Muscle layer of colon (tissue), 2 donors: ENCODE data around the gene TIPIN.
"Not testable (repeated sequence)": the region's sequence is repeated elsewhere in the genome, so short reads cannot be mapped to it uniquely, and the experiment has no call there.

Source experiments
- H3K27ac ChIP-seq: one replicate; pipeline ENCODE4 v1.7.0; 2013; ENCODE audit warnings: low read depth, mild to moderate bottlenecking, low read length, moderate library complexity
- H3K27me3 ChIP-seq, 2 donors: one replicate each; pipeline ENCODE4 v1.7.0; 2013; ENCODE audit warnings: low read length in 2 of 2, mild to moderate bottlenecking in 2 of 2; ENCODE audit not compliant: insufficient read depth in 2 of 2, control insufficient read depth in 1 of 2
- H3K36me3 ChIP-seq: one replicate; pipeline ENCODE4 v1.7.0; 2013; ENCODE audit warnings: mild to moderate bottlenecking, low read length; ENCODE audit not compliant: insufficient read depth
- H3K4me1 ChIP-seq: one replicate; pipeline ENCODE4 v1.7.0; 2013; ENCODE audit warnings: mild to moderate bottlenecking, low read length; ENCODE audit not compliant: insufficient read depth
- H3K4me3 ChIP-seq, 2 donors: one replicate each; pipeline ENCODE4 v1.7.0; 2013; ENCODE audit warnings: low read length in 2 of 2, low read depth in 1 of 2, mild to moderate bottlenecking in 1 of 2, moderate library complexity in 1 of 2
- H3K9ac ChIP-seq: one replicate; pipeline ENCODE4 v1.7.0; 2013; ENCODE audit warnings: low read length
- H3K9me3 ChIP-seq: one replicate; pipeline ENCODE4 v1.7.0; 2013; ENCODE audit warnings: mild to moderate bottlenecking, low read length
- donor health status: abdominal sarcoma.
- donor health status: Adenocarcinoma of cecum.

TIPIN gene

GRCh38 chr15:66394472-66394871, 38.0 kb upstream of the TIPIN start:
- no peak overlapping the region for H3K9ac ChIP-seq
- no peaks in the 10 kb centered on the region for H3K4me1 ChIP-seq

GRCh38 chr15:66393037-66393436, 36.6 kb upstream of the TIPIN start:
- not testable (repeated sequence) for H3K36me3 ChIP-seq, H3K4me3 ChIP-seq, H3K27ac ChIP-seq, H3K4me1 ChIP-seq, H3K9me3 ChIP-seq, H3K27me3 ChIP-seq, H3K9ac ChIP-seq

More at GRCh38 chr15:66394472-66394871, 38.0 kb upstream of the TIPIN start:
- H3K9me3 ChIP-seq = no peaks in the 10 kb centered on the region
- H3K27me3 ChIP-seq = no peaks in the 10 kb centered on the region
- peaks cover 4% of the 10 kb centered on the region for H3K36me3 ChIP-seq
- H3K4me3 ChIP-seq = no peak overlapping the region
- H3K27ac ChIP-seq = no peak overlapping the region

- Histone ChIP-seq H3K36me3 (peaks cover 4% of the 10 kb centered on the region), H3K27ac (no peak overlapping the region), H3K4me3 (no peak overlapping the region), H3K9ac (no peak overlapping the region), H3K27me3 (no peaks in the 10 kb centered on the region), H3K4me1 (peaks cover 10% of the 10 kb centered on the region), H3K9me3 (no peaks in the 10 kb centered on the region)
Observed at GRCh38 chr15:66390678-66391077, 34.2 kb upstream of the TIPIN start.

- peaks cover 4% of the 10 kb centered on the region for H3K36me3 ChIP-seq
- no peaks in the 10 kb centered on the region for H3K27me3 ChIP-seq
- no peak overlapping the region for H3K4me3 ChIP-seq
- peaks cover 11% of the 10 kb centered on the region for H3K4me1 ChIP-seq
- H3K9me3 ChIP-seq = no peaks in the 10 kb centered on the region
- no peak overlapping the region for H3K9ac ChIP-seq
- no peak overlapping the region for H3K27ac ChIP-seq
Observed at GRCh38 chr15:66389859-66390381, 33.4 kb upstream of the TIPIN start.

- H3K27me3 ChIP-seq = no peaks in the 10 kb centered on the region
- H3K4me3 ChIP-seq = no peak overlapping the region
- no peaks in the 10 kb centered on the region for H3K9me3 ChIP-seq
- no peak overlapping the region for H3K9ac ChIP-seq
- no peak overlapping the region for H3K27ac ChIP-seq
- peaks cover 11% of the 10 kb centered on the region for H3K4me1 ChIP-seq
- peaks cover 4% of the 10 kb centered on the region for H3K36me3 ChIP-seq
Observed at GRCh38 chr15:66389098-66389858, 32.8 kb upstream of the TIPIN start.

GRCh38 chr15:66388576-66388975, 32.1 kb upstream of the TIPIN start:
- Histone ChIP-seq H3K4me1 (peaks cover 11% of the 10 kb centered on the region), H3K27ac (no peak overlapping the region), H3K9ac (no peak overlapping the region), H3K27me3 (no peaks in the 10 kb centered on the region), H3K36me3 (peaks cover 4% of the 10 kb centered on the region), H3K9me3 (no peaks in the 10 kb centered on the region), H3K4me3 (no peak overlapping the region)

- no peaks in the 10 kb centered on the region for H3K27me3 ChIP-seq
Observed at GRCh38 chr15:66388043-66388363, 31.5 kb upstream of the TIPIN start.

GRCh38 chr15:66387163-66388042, 30.9 kb upstream of the TIPIN start:
- peaks cover 4% of the 10 kb centered on the region for H3K36me3 ChIP-seq
- peak overlapping the region; percentile 87 for H3K27ac ChIP-seq
- no peaks in the 10 kb centered on the region for H3K27me3 ChIP-seq
- peaks cover 11% of the 10 kb centered on the region for H3K4me1 ChIP-seq
- peak overlapping the region; percentile 56 to 85 for H3K4me3 ChIP-seq
- peak overlapping the region; percentile 70 for H3K9ac ChIP-seq
- no peaks in the 10 kb centered on the region for H3K9me3 ChIP-seq

More at GRCh38 chr15:66388043-66388363, 31.5 kb upstream of the TIPIN start:
- H3K9ac ChIP-seq = peak overlapping the region; percentile 70
- H3K36me3 ChIP-seq = peaks cover 4% of the 10 kb centered on the region
- no peaks in the 10 kb centered on the region for H3K9me3 ChIP-seq
- peak overlapping the region; percentile 87 for H3K27ac ChIP-seq
- H3K4me3 ChIP-seq = peak overlapping the region; percentile 56 to 85
- peaks cover 11% of the 10 kb centered on the region for H3K4me1 ChIP-seq

- Histone ChIP-seq H3K9me3 (no peaks in the 10 kb centered on the region), H3K4me1 (peaks cover 11% of the 10 kb centered on the region), H3K36me3 (peaks cover 4% of the 10 kb centered on the region), H3K4me3 (peak within 1 kb of the TSS; percentile 56 to 85), H3K27me3 (no peaks in the 10 kb centered on the region), H3K27ac (peak within 1 kb of the TSS; percentile 91), H3K9ac (peak within 1 kb of the TSS; percentile 70)
Observed at GRCh38 chr15:66386204-66387123, 30.0 kb upstream of the TIPIN start, which contains the start of gene MAP2K1. Gene MAP2K1, plus strand, starts transcription at chr15:66386912. Its CDS starts 436 bp downstream, at chr15:66387348.

- not testable (repeated sequence) for H3K4me3 ChIP-seq, H3K9me3 ChIP-seq, H3K27me3 ChIP-seq, H3K27ac ChIP-seq, H3K36me3 ChIP-seq, H3K4me1 ChIP-seq, H3K9ac ChIP-seq
Observed at GRCh38 chr15:66381376-66381775, 24.9 kb upstream of the TIPIN start.
